Stimulated activated CD4-positive, alpha-beta T cell treated with anti-CD3 and anti-CD28 coated beads, Interleukin-2, amount 100 ng/mL, for 48 hours (primary cell): Measurements from ENCODE around the gene GRAMD1B.
"Not testable (repeated sequence)": the region's sequence is repeated elsewhere in the genome, so short reads cannot be mapped to it uniquely, and the experiment has no call there.

Experiments used
- DNase-seq, 2 donors: peaks; one replicate each; pipeline ENCODE4 v3.0.0-alpha.2; 2020

Gene GRAMD1B

GRCh38 chr11:123513309-123513708, 83.2 kb downstream of the GRAMD1B start:
- not testable (repeated sequence) for DNase-seq

- no peak for DNase-seq
Observed at GRCh38 chr11:123516238-123516637, 86.2 kb downstream of the GRAMD1B start.

- no peak for DNase-seq
Observed at GRCh38 chr11:123517559-123518364, 87.7 kb downstream of the GRAMD1B start.

GRCh38 chr11:123518496-123519054, 88.5 kb downstream of the GRAMD1B start:
- no peak for DNase-seq

GRCh38 chr11:123519055-123519796, 89.2 kb downstream of the GRAMD1B start:
- no peak for DNase-seq

GRCh38 chr11:123519797-123520193, 89.7 kb downstream of the GRAMD1B start:
- DNase-seq: no peak

GRCh38 chr11:123520476-123520875, 90.4 kb downstream of the GRAMD1B start:
- not testable (repeated sequence) for DNase-seq

GRCh38 chr11:123521001-123521400, 90.9 kb downstream of the GRAMD1B start:
- DNase-seq: no peak

- no peak for DNase-seq
Observed at GRCh38 chr11:123521930-123522329, 91.9 kb downstream of the GRAMD1B start.

- no peak for DNase-seq
Observed at GRCh38 chr11:123523539-123523938, 93.5 kb downstream of the GRAMD1B start.

- DNase-seq: no peak
Observed at GRCh38 chr11:123525097-123525496, 95.0 kb downstream of the GRAMD1B start.

- DNase-seq: no peak
Observed at GRCh38 chr11:123525511-123525918, 95.4 kb downstream of the GRAMD1B start.

GRCh38 chr11:123526027-123526805, 96.1 kb downstream of the GRAMD1B start:
- no peak for DNase-seq

- no peak for DNase-seq
Observed at GRCh38 chr11:123526918-123527317, 96.8 kb downstream of the GRAMD1B start.

GRCh38 chr11:123527526-123527925, 97.5 kb downstream of the GRAMD1B start:
- DNase-seq: no peak

- no peak for DNase-seq
Observed at GRCh38 chr11:123527947-123528346, 97.9 kb downstream of the GRAMD1B start.

GRCh38 chr11:123531325-123531724, 101.3 kb downstream of the GRAMD1B start:
- DNase-seq: no peak

- DNase-seq: no peak
Observed at GRCh38 chr11:123532131-123532530, 102.1 kb downstream of the GRAMD1B start.

GRCh38 chr11:123535401-123535800, 105.3 kb downstream of the GRAMD1B start:
- no peak for DNase-seq

GRCh38 chr11:123536690-123537437, 106.8 kb downstream of the GRAMD1B start:
- DNase-seq: no peak

GRCh38 chr11:123537726-123538125, 107.7 kb downstream of the GRAMD1B start:
- DNase-seq: no peak

GRCh38 chr11:123543797-123544196, 113.7 kb downstream of the GRAMD1B start:
- DNase-seq: no peak
